T-helper 1 cell (primary cell): ENCODE results near the gene TAP2.
"Not testable (repeated sequence)": the region's sequence is repeated elsewhere in the genome, so short reads cannot be mapped to it uniquely, and the experiment has no call there.

Experiments
- DNase-seq, 5 donors: peaks; one replicate each; pipeline ENCODE4 v3.0.0-alpha.2; 2012 to 2020
- total RNA-seq, 4 donors: gene quantifications; one replicate each; lab custom pipeline; 2026; lab: John Stamatoyannopoulos, UW

Gene TAP2
- 81.8 to 112 (median 106) reads per million in 4 donors for total RNA-seq

DNA sequence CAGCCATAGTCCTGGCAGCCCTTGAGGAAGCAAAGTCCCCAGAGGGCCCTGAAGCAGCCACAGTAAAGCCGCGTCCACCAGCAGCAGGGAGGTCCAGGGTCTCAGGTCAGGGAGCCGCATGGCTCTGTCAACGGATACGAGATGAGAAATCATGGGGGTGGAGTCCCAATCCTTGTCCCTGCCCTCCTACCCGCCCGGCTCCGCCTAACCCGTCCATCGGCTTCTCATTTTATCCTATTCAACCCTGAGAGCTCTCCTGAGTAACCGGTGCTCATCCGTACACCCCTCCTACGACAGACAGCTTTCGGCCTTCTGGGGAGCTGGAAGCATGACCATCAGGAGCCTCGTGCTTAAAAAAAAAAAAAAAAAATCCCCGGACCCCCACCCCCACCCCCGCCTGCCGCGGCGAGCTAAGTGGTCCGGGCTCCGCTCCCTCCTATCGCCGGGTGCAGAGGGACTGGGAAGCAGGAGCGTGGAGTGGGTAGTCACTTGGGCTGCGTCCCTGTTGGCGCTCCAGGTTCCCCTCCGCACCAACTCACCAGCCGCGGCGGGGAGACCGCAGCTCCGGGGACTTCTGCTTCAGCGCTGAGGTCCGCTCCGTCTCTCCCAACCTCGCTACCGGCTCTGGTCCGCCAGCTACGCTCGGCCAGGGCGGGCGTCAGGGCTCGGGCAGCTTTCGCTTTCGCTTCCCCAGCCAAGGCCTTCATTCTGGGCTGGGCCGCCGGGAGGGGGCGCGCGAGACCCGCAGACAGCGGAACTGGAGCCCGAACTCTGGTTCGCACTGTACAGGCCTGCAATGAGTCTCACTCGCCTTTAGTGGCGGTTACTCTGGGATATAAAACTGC is at the start of gene TAP2:
TAP2 (minus strand) TSS at position 626 of the 845 bp plus-strand sequence; CDS start at position 120, 506 bp downstream.
- DNase-seq: peak; percentile 95 to 97 (median 96)

DNA sequence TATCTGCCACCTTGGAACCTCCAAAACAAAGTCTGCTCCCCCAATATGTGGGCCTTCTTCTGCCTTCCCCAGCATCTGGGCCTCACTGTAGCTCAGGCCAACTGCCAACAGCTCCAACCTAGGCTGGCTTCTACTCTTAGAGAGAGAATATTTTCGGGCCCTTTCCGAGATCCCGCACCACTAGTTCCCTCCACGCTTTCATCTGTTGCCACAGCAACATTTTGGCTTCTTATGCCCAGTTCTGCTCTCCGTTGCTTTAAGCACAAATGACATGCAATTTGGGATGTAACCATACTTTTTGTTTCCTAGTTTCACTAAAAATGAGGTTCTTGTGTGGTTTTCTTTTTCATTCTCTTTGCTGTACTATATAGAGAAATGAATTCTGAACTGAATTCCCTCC is 49.1 kb upstream of the TAP2 start:
- DNase-seq: no peak

DNA sequence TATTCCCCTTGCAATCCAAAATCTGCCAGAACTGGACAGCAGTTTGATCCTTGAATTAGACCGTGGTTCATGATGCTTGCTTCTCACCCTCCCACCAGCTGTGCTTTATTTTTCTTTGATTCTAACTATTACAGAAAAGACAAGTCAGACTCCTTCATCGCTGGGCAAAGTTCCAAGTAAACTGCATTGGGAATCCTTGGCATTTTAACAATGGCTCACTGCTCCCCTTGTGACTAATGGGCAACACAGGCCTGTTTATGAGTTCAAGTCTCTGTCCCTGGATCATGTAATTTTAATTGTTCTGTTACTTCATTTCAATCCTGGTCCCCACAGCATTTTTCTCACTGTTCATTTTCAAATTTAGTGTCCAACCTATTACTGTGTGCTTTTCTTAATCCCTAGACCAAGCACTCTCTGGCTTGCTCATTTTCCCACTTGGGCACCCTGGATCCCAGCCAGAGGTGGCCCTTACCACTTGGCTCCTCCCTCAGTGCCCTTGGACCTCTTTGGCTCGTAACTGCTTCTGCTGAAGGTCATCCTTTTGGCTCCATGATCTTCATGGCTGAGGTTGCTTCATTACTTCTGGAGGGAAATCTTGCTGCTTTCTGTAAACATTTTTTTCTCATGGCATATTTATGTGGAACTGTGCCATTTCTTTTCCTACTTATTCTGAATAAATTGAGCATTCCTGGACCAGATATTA is 48.3 kb upstream of the TAP2 start:
- DNase-seq: no peak

DNA sequence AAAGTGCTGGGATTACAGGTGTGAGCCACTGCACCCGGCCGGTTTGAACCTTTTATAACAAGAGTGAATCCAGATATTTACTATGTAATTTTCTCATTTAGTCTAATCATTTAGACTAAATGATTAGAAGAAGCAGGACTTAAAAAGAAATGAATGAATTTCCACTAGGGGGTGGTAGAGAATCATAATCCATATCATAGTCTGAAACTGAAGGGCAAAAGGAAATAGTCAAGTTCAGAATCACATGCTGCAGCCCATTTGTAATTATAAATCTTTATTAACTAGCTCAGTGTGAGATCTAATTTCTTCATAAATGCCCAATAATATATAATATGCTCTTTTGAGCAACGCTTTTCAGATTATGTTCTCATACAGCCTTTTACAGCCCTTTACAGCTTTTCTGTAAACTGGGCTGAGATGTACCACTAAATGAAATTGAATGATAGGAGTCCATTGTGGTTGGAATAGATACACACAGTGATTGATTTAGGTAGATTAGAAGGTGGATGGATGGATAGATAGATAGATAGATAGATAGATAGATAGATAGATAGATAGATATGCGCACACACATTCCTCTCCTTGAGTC is 47.3 kb upstream of the TAP2 start:
- DNase-seq: peak in 1 of 5 donors; percentile 74

DNA sequence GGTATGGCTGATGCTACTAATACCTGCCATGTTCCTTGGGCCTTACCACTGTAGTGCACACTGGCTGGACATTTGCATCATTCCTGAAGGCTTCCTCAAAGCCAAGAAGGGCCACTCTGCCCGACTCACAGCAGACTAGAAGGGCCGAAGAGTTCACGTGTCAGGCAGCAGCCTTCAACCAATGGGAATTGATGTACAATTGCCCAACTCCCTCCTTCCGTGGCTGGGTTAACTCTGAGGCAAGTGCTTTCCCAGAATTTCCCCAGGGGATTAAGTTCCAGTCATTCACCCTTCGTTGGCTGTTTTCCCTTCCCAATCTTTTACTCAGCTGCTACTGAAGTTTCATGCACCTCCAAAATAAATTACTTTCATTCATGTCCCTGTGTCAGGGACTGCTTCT is 45.2 kb upstream of the TAP2 start:
- no peak for DNase-seq

DNA sequence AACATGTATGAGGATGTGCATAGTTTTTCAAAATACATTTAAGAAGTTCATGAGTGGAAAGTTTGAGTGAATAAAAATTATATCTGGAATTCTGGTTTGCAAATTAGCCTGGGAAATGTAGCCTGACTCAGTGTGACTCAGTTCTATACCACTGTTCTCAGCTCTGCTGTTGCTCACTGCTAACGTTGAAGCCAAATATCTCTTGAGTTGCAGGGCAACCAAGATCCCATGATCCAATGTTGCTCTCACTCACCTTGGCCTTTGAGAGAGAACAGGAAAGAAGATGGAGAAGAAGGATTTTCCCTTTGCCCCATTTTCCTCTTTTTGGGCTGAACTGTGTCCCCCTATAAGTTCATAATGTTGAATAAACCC is 44.3 kb upstream of the TAP2 start:
- no peak for DNase-seq

DNA sequence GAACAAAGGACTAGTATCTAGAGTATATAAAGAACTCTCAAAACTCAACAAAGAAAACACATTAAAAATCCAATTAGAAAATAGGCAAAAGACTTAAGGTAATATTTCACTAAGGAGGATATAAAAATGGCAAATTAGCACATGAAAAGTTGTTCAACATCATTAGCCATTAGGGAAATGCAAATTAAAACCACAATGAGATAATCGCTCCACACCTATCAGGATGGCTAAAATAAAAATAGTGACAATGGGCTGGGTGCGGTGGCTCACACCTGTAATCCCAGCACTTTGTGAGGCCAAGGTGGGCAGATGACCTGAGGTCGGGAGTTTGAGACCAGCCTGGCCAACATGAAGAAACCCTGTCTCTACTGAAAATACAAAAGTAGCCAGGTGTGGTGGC is 42.4 kb upstream of the TAP2 start:
- DNase-seq: not testable (repeated sequence)

DNA sequence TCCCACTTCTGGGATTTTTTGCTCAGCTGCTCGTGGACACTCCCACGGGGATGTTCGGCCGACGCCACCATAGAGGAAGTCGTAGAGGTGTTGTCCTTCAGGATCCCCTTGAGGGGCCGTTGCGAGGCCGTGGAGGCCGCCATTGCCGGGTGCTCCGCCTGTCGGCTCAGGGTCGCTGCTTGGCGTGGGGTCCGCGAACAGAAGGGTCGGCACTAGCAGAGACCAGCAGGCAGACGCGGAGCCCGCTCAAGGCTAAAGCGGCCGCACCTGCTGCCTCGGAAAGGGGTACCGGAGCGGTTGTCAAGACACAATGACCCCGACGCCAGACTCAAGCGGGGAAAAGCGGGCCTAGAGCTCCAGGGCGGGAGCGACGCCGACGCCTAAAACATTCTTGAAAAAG is 41.2 kb upstream of the TAP2 start:
- DNase-seq: no peak

DNA sequence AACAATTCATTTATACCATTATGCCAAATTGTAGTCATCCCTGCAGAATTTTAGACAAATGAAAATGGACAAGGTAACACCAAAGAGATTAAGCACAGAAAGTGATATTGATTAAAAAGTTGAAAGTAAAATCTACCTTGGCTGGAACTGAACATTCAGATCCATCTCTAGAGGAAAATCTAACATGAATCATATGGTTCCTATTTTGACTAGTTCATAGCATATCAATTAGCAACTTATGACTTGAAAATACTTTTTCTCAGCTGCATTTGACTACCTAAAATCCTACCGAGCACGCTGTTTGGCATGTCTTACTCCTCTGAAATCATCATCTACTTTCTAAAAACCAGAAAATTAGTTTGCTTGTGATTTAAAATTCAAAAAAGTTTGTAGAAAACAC is 38.1 kb upstream of the TAP2 start:
- DNase-seq: no peak

DNA sequence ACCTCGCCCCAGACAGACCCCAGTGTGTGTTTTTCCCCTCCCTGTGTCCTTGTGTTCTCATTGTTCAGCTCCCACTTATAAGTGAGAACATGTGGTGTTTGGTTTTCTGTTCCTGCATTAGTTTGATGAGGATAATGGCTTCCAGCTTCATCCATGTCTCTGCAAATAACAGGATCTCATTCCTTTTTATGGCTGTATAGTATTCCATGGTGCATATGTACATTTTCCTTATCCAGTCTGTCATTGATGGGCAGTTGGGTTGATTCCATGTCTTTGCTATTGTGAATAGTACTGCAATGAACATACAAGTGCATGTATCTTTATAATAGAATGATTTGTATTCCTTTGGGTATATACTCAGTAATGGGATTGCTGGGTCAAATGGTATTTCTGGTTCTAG is 35.4 kb upstream of the TAP2 start:
- DNase-seq: not testable (repeated sequence)

DNA sequence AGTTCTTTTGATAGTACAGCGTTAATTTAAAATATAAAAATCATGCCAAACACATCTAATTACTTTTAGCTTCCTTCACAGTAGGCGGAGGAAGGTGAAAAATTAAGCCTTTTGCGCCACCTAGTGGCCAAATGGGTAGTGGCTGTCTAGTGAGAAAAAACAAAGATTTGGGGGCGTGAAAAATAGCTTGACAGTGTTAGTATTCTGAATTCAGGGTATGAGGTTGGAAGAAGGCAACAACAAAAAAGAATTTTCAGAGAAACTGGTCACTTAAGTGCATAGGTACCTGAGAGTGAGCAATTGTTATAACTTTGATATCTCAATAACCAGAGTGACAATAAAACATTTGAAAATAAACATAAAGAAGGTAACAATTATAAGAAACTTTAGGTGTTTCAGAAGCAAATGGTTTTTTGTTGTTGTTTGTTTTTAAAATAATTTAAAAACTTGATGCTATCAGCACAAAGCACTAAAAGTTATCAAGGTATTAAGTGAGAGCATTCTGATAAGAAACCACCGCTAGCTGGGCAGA is 29.8 kb upstream of the TAP2 start:
- peak; percentile 60 to 89 (median 80) for DNase-seq

DNA sequence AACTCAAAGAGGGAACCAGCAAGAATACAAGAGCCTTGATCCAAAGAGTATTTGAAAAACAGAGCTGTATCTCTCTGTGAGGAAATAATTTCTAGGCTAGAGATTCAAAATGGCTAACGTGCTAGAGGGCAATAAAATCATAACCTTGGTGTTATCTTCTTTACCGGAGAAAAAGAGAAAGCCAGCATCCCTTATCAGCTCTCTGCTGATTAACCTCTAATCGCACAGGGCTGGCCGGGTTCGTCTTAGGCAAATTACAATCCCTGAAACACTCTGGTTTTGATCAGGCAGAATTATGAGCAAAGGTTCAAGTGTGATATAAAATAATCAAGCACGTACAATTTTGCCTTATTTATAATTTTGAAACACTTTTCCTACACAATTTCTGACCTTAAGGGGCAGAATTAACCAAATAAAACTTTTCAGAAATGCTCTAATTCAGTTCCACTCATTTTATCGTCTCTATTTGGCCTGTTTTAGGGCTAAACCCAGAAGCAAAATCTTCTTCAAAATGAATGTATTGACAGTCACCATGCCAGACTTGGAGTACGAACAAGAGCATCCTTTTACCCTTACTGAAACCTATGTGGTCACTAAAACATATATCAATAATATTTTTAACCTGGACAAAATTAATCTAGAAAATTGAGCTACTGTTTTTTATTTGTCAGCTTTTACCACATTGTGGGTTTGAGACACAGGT is 29.2 kb upstream of the TAP2 start:
- no peak for DNase-seq

DNA sequence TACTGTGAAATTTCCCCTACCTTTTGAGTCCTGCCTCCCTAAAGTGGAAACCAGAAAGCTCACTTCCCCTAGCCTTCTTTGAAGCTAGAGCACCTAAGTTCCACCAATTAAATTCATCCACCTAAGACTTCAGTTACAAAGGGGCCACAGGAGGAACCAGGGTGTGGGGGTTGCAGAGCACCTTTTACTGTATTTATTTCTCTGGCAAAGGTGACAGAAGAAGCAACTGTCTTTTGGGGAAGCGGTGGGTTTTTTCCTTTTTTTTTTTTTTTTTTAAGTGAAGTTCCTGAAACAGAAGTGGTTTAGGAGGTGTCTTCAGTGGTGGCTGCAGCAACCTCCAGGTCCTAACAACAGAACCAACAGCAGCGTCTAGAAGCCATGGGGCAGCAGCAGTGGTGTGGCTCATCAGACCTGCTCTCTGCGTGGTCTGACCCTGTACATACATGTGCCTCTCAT is 28.5 kb upstream of the TAP2 start:
- DNase-seq: no peak

DNA sequence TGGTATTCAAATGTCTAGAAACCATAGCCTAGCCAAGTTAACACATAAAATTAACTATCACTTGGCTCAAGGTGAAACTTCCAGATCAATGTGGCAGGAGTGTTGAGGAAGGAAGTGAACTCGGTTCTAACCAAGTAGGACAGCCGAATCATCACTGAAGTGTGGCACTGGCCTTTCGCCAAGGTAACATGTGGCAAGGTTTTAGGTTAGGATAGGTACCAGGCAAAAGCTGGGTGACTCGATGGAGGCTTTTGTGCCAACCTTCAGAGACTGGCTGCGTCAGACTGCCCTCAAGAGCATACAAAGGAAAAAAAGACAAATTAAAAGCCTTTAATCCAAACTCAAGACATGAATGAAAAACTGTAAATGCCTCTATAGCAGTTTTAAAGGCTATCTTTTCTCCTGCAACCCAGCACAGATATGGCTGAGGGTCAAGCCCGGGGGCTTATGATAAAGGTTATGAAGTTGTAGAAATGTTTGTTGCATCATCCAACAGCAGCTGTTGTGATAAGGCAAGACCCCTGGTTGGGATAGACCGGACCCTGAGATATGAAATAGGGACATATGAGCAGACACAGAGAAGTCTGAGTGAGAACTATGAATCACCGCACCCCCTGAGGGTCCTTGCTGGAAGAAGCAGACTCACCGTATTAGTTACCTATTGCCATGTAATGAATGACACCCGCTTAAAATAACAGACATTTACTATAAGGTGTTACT is 27.3 kb upstream of the TAP2 start:
- DNase-seq: no peak

DNA sequence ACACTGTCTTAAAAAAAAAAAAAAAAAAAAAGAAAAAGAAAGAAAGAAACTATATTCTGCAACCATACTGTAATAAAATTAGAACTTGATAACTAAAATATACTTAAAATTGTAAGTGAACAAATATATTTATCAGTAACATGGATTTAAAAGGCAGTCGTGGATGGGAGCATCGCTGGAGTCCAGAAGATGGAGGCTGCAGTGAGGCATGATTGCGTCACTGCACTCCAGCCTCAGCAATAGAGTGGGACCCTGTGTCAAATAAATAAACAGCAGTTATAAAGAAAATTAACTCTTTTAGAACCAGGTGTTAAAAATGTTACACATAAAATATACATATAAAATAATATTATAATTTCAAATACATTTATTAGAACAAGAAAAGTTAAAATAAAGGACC is 24.2 kb upstream of the TAP2 start:
- no peak for DNase-seq

DNA sequence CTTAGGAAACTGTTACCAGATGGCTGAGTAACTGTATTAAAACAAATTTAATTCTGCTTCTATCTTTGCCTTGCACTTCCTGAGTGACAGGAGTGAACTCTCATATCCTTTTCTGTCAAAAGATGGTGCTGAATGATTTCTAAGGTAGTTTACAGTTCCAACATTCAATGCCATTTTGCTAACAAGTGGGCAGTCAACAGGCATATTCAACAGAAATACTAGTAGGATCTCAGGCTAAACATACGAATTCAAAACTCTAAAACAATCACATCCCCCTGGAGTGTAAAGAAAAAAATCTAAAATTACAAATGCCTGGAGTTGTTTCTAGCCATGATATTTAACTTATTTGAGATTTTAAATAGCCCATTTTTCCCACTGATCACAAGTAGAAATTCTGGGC is 22.1 kb upstream of the TAP2 start:
- DNase-seq: no peak

DNA sequence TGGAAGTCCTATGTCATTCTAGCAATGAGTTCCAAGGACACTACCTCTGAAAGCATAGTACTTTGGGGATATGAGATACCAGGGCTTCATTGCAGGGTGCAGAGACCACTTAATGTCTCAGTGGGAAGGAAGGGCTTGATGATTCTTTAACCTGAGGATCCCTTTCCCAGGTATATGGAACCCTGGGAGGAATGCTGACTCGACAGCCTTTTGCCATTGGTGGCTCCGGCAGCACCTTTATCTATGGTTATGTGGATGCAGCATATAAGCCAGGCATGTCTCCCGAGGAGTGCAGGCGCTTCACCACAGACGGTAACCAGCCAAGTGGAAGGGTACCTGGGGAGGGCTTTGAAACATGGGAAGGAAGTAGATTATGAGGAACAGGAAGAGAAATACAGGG is 19.7 kb upstream of the TAP2 start:
- DNase-seq: no peak

DNA sequence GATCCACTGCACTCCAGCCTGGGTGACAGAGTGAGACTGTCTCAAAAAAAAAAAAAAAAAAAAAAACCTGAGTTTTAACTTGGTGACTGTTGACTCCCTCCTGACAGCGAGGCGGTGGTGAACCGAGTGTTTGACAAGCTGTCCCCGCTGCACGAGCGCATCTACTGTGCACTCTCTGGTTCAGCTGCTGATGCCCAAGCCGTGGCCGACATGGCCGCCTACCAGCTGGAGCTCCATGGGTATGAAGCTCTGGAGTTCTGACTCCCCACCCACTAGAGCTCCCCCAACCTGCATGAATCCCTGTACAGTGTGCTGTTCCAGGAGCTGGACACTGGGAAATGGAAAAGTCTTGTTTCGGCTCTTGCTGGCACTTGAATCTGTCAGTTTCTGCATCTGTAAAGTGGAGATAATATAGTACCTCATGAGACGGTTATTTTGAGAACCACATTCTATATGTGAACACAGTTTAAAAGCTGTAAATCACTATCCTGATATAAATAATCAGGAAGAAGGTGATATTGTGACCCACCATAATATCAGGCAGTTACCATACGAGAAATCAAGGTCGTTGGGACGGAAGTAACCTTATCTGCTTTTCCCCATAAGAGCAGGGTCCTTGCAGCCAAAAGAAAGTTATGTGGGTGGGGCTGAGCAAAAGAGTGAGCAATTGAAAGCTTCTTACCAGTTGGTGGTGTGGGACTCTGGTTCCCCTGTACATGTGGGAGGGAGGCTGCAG is 18.8 kb upstream of the TAP2 start:
- no peak for DNase-seq

DNA sequence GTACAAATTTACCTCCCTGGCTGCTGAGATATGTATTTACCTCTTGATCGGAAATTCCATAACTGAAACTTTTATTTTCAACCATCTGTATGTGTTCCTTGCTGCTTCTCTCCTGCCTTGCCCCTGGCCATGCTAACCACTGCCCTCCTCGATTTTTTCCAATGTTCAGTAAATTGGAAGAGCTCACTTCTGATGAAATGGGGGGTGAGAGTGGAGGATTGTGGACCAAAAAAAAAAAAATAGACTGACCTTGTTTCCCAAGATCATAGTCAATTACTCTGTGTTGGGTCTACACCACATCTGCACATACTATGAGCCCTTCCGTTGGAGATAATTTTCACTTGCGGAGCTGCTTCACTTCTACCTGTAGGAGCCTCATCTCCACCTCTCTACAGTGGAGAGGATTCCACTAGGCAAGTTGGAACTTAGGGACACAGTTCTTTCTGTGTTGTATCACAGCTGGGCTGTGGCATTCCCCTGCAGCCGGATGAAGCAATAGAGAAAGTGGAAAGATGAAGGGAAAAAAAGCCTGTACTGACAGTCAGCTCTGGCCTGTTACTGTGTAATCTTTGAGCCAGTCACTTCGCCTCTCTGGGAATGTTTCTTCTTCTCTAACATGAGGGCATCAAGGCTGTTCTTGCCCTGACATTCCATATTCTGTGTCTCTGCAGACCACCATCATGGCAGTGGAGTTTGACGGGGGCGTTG is 17.1 kb upstream of the TAP2 start:
- no peak for DNase-seq

DNA sequence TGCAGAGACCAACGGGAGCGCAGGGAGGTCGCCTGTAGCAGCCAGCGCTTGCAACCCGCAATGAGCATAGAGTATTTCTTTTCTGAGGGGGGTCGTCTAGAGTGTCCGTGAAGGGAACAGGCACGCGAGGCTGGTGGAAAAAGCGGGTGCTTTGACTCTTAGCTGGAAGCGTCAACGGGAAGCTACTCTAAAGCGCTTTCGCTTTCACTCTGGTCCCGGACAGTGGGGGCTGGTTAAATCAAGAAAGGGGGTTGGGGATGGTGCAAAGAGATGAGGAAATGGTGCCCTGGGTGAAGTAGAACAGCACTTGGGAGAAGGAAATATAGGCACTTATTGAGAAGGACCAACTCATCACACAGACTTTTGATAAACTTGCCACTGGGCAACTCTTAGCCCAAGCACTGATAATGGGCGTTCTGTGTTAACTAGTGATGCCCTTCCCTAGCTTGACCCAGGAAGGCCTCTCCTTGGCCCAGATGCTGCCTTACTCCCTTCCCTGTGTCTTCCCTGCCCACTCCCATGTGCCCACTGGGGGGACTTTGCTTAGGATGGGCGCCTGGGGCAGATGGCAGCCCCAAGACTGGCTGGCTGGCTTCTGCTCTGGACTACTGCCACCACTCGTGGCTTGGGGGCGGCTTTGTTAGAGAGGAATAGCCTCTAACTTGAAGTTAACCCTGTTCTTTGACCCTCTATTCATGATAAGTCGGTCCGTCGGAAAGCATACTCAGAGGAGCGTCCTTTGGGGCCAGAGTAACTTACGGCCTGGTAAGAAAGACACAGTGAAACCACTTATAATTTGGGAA is 16.0 kb upstream of the TAP2 start:
- peak in 4 of 5 donors; percentile 34 to 72 (median 46) for DNase-seq
